ENCODE results near the gene GOLGA6L10.
"Not testable (repeated sequence)": the region's sequence is repeated elsewhere in the genome, so short reads cannot be mapped to it uniquely, and the experiment has no call there.

- TF ChIP-seq SUZ12 (IDR thresholded peaks at IDR 0.05; ENCODE audit: extremely low read depth, insufficient read depth, insufficient read length); ZNF274 (IDR thresholded peaks at IDR 0.05; ENCODE audit: low read depth, low read length): not testable (repeated sequence)
These were observed 46.5 kb upstream of the GOLGA6L10 start for GRCh38 chr15:82395788-82396187.

Data from NT2/D1 (cell line).